ENCODE results near the gene ACSL6.

Gene ACSL6

GRCh38 chr5:131998431-131999040, 12.9 kb downstream of the ACSL6 start:
- no peak for DNase-seq

- DNase-seq = no peak
Observed at GRCh38 chr5:131997727-131998117, 13.7 kb downstream of the ACSL6 start.

- DNase-seq = no peak
Observed at GRCh38 chr5:131997026-131997726, 14.3 kb downstream of the ACSL6 start.

GRCh38 chr5:131996210-131997025, 15.0 kb downstream of the ACSL6 start:
- DNase-seq = no peak

- no peak for DNase-seq
Observed at GRCh38 chr5:131994533-131995226, 16.8 kb downstream of the ACSL6 start.

GRCh38 chr5:131994090-131994489, 17.4 kb downstream of the ACSL6 start:
- no peak for DNase-seq

- no peak for DNase-seq
Observed at GRCh38 chr5:131993676-131994075, 17.8 kb downstream of the ACSL6 start.

GRCh38 chr5:131992370-131992769, 19.1 kb downstream of the ACSL6 start:
- DNase-seq = no peak

GRCh38 chr5:131991593-131992324, 19.7 kb downstream of the ACSL6 start:
- no peak for DNase-seq

GRCh38 chr5:131990716-131991115, 20.7 kb downstream of the ACSL6 start:
- no peak for DNase-seq

GRCh38 chr5:131988601-131989000, 22.9 kb downstream of the ACSL6 start:
- DNase-seq = no peak

- no peak for DNase-seq
Observed at GRCh38 chr5:131987251-131987650, 24.2 kb downstream of the ACSL6 start.

GRCh38 chr5:131986161-131986912, 25.1 kb downstream of the ACSL6 start:
- DNase-seq = no peak

GRCh38 chr5:131984956-131985665, 26.3 kb downstream of the ACSL6 start:
- DNase-seq = no peak

GRCh38 chr5:131983244-131983771, 28.1 kb downstream of the ACSL6 start:
- no peak for DNase-seq

GRCh38 chr5:131981516-131981915, 29.9 kb downstream of the ACSL6 start:
- no peak for DNase-seq

GRCh38 chr5:131980696-131981095, 30.8 kb downstream of the ACSL6 start:
- no peak for DNase-seq

- DNase-seq = no peak
Observed at GRCh38 chr5:131979816-131980215, 31.6 kb downstream of the ACSL6 start.

- DNase-seq = peak in 1 of 2 experiments; percentile 17
Observed at GRCh38 chr5:131977212-131977604, 34.2 kb downstream of the ACSL6 start.

- peak; percentile 15 to 17 for DNase-seq
Observed at GRCh38 chr5:131976414-131977211, 34.8 kb downstream of the ACSL6 start.
